Measurements from ENCODE around the gene EYA2.

GRCh38 chr20:46962452-46963195, 68.0 kb downstream of the EYA2 start:
- TF ChIP-seq CTCF (IDR thresholded peaks at IDR 0.05; ENCODE audit: poor library complexity) (no peak), EZH2 (IDR thresholded peaks at IDR 0.05; ENCODE audit: borderline replicate concordance) (no peak)

Measured in hepatocyte (in vitro differentiated cells).